GM04504 (cell line): Measurements from ENCODE around the gene SEMA5A.

ENCODE experiments used
- DNase-seq: peaks from one replicate; pipeline ENCODE4 v3.0.0-alpha.2; 2012; ENCODE audit warnings: low read depth

Gene SEMA5A

GRCh38 chr5:9265441-9266287 lies 280.2 kb downstream of the SEMA5A start:
- DNase-seq: peak; percentile 87

- DNase-seq: no peak
Observed at GRCh38 chr5:9264301-9264700, 281.6 kb downstream of the SEMA5A start.

- DNase-seq: no peak
Observed at GRCh38 chr5:9263656-9264055, 282.2 kb downstream of the SEMA5A start.

- no peak for DNase-seq
Observed at GRCh38 chr5:9251379-9251980, 294.4 kb downstream of the SEMA5A start.

GRCh38 chr5:9249231-9249630 lies 296.6 kb downstream of the SEMA5A start:
- no peak for DNase-seq

- no peak for DNase-seq
Observed at GRCh38 chr5:9245071-9245470, 300.8 kb downstream of the SEMA5A start.

GRCh38 chr5:9244417-9244816 lies 301.5 kb downstream of the SEMA5A start:
- no peak for DNase-seq

GRCh38 chr5:9241479-9242305 lies 304.2 kb downstream of the SEMA5A start:
- DNase-seq: no peak

GRCh38 chr5:9240431-9240830 lies 305.4 kb downstream of the SEMA5A start:
- DNase-seq: no peak

- DNase-seq: no peak
Observed at GRCh38 chr5:9239626-9240025, 306.2 kb downstream of the SEMA5A start.

- DNase-seq: peak; percentile 23
Observed at GRCh38 chr5:9239071-9239470, 306.8 kb downstream of the SEMA5A start.

- no peak for DNase-seq
Observed at GRCh38 chr5:9233712-9234111, 312.2 kb downstream of the SEMA5A start.

- no peak for DNase-seq
Observed at GRCh38 chr5:9233035-9233434, 312.8 kb downstream of the SEMA5A start.

- DNase-seq: no peak
Observed at GRCh38 chr5:9231842-9232241, 314.0 kb downstream of the SEMA5A start.

GRCh38 chr5:9230355-9230754 lies 315.5 kb downstream of the SEMA5A start:
- no peak for DNase-seq

GRCh38 chr5:9226016-9226536 lies 319.8 kb downstream of the SEMA5A start:
- no peak for DNase-seq

GRCh38 chr5:9222054-9222976 lies 323.6 kb downstream of the SEMA5A start:
- DNase-seq: no peak

GRCh38 chr5:9218358-9218757 lies 327.5 kb downstream of the SEMA5A start:
- DNase-seq: no peak

- no peak for DNase-seq
Observed at GRCh38 chr5:9212605-9213004, 333.3 kb downstream of the SEMA5A start.

GRCh38 chr5:9209846-9210492 lies 335.9 kb downstream of the SEMA5A start:
- DNase-seq: no peak
